Measurements from ENCODE around the gene RAB6B.

The RAB6B gene

GRCh38 chr3:133881939-133882825 lies 13.5 kb downstream of the RAB6B start:
- no peak for TF ChIP-seq CTCF (IDR thresholded peaks at IDR 0.05; ENCODE audit: low read depth, low read length)
- no peak for DNase-seq (ENCODE audit: low read depth, low spot score)
- no peak overlapping the region for H3K4me3 ChIP-seq (ENCODE audit: low read depth, low read length)
- in situ Hi-C loops (cut with HindIII; ENCODE audit: low sequenced_read_pairs) = no loop called here

- no peak for TF ChIP-seq CTCF (IDR thresholded peaks at IDR 0.05; ENCODE audit: low read depth, low read length)
- in situ Hi-C loops (cut with HindIII; ENCODE audit: low sequenced_read_pairs) = no loop called here
- no peak overlapping the region for H3K4me3 ChIP-seq (ENCODE audit: low read depth, low read length)
- DNase-seq (ENCODE audit: low read depth, low spot score) = no peak
These were observed 14.2 kb downstream of the RAB6B start for GRCh38 chr3:133881492-133881891.

- in situ Hi-C loops (cut with HindIII; ENCODE audit: low sequenced_read_pairs) = no loop called here
- DNase-seq (ENCODE audit: low read depth, low spot score) = no peak
- TF ChIP-seq CTCF (IDR thresholded peaks at IDR 0.05; ENCODE audit: low read depth, low read length) = no peak
- no peak overlapping the region for H3K4me3 ChIP-seq (ENCODE audit: low read depth, low read length)
These were observed 14.7 kb downstream of the RAB6B start for GRCh38 chr3:133880886-133881455.

GRCh38 chr3:133880287-133880686 lies 15.4 kb downstream of the RAB6B start:
- DNase-seq (ENCODE audit: low read depth, low spot score) = no peak
- H3K4me3 ChIP-seq (ENCODE audit: low read depth, low read length) = no peak overlapping the region
- no peak for TF ChIP-seq CTCF (IDR thresholded peaks at IDR 0.05; ENCODE audit: low read depth, low read length)
- in situ Hi-C loops (cut with HindIII; ENCODE audit: low sequenced_read_pairs) = no loop called here

GRCh38 chr3:133878518-133878917 lies 17.2 kb downstream of the RAB6B start:
- no peak for TF ChIP-seq CTCF (IDR thresholded peaks at IDR 0.05; ENCODE audit: low read depth, low read length)
- in situ Hi-C loops (cut with HindIII; ENCODE audit: low sequenced_read_pairs) = no loop called here
- H3K4me3 ChIP-seq (ENCODE audit: low read depth, low read length) = no peak overlapping the region
- DNase-seq (ENCODE audit: low read depth, low spot score) = no peak

GRCh38 chr3:133877221-133877620 lies 18.5 kb downstream of the RAB6B start:
- no peak for DNase-seq (ENCODE audit: low read depth, low spot score)
- in situ Hi-C loops (cut with HindIII; ENCODE audit: low sequenced_read_pairs) = no loop called here
- no peak overlapping the region for H3K4me3 ChIP-seq (ENCODE audit: low read depth, low read length)
- TF ChIP-seq CTCF (IDR thresholded peaks at IDR 0.05; ENCODE audit: low read depth, low read length) = no peak
